Measurements from ENCODE around the gene SURF2.

Gene SURF2

GRCh38 chr9:133404454-133405002 lies 48.2 kb downstream of the SURF2 start:
- DNase-seq: no peak

- DNase-seq: no peak
Observed at GRCh38 chr9:133405508-133406438, 49.4 kb downstream of the SURF2 start.

- DNase-seq: peak; percentile 60
Observed at GRCh38 chr9:133406480-133407307, 50.3 kb downstream of the SURF2 start.

- DNase-seq: no peak
Observed at GRCh38 chr9:133408042-133408441, 51.7 kb downstream of the SURF2 start.
